HEK293 (cell line): ENCODE data around the gene SREBF1.

Source experiments
- FEZF1 ChIP-seq: fragments of 450-650 bp; formaldehyde crosslinking; IDR thresholded peaks from 2 replicates; pipeline ENCODE4 v1.5.1; 2016; ENCODE audit warnings: missing biosample characterization, missing genetic modification characterization
- HOXD13 ChIP-seq: sonication (generic); formaldehyde crosslinking; IDR thresholded peaks from 2 replicates; pipeline ENCODE4 v1.8.0; 2022; ENCODE audit warnings: missing genetic modification reagents, borderline replicate concordance
- KLF9 ChIP-seq: fragments of 450-650 bp; formaldehyde crosslinking; IDR thresholded peaks from 2 replicates; pipeline ENCODE4 v1.5.1; 2016; ENCODE audit warnings: missing biosample characterization, missing genetic modification characterization, low read depth
- MEIS1 ChIP-seq: sonication (generic); formaldehyde crosslinking; IDR thresholded peaks from 2 replicates; pipeline ENCODE4 v1.8.1; 2022; ENCODE audit warnings: missing genetic modification reagents, mild to moderate bottlenecking, borderline replicate concordance
- PRDM2 ChIP-seq: fragments of 450-650 bp; formaldehyde crosslinking; IDR thresholded peaks from 2 replicates; pipeline ENCODE4 v1.5.1; 2016; ENCODE audit warnings: missing biosample characterization, missing genetic modification characterization, borderline replicate concordance
- PRDM4 ChIP-seq: fragments of 450-650 bp; formaldehyde crosslinking; IDR thresholded peaks from 2 replicates; pipeline ENCODE4 v1.5.1; 2017; ENCODE audit warnings: missing biosample characterization, missing genetic modification characterization
- TCF7L2 ChIP-seq: IDR thresholded peaks from 2 replicates; pipeline ENCODE4 v1.6.1; 2011; ENCODE audit warnings: low read depth, mild to moderate bottlenecking, inconsistent platforms, low read length, moderate library complexity, borderline replicate concordance
- YY1 ChIP-seq: fragments of 450-650 bp; formaldehyde crosslinking; IDR thresholded peaks from 2 replicates; pipeline ENCODE4 v1.5.1; 2018; ENCODE audit warnings: missing biosample characterization, missing genetic modification characterization
- YY2 ChIP-seq: fragments of 450-650 bp; formaldehyde crosslinking; IDR thresholded peaks from 2 replicates; pipeline ENCODE4 v1.5.1; 2016; ENCODE audit warnings: missing biosample characterization, missing genetic modification characterization
- ZBTB11 ChIP-seq: fragments of 450-650 bp; formaldehyde crosslinking; conservative IDR thresholded peaks from 2 replicates; pipeline ENCODE4 v1.5.1; 2016; ENCODE audit warnings: low read depth, missing biosample characterization, missing genetic modification characterization
- ZBTB20 ChIP-seq: fragments of 450-650 bp; formaldehyde crosslinking; IDR thresholded peaks from 2 replicates; pipeline ENCODE4 v1.5.1; 2016; ENCODE audit warnings: missing biosample characterization, missing genetic modification characterization
- ZBTB21 ChIP-seq: fragments of 450-650 bp; formaldehyde crosslinking; IDR thresholded peaks from 2 replicates; pipeline ENCODE4 v1.5.1; 2017; ENCODE audit warnings: missing biosample characterization, missing genetic modification characterization
- ZEB2 ChIP-seq: fragments of 450-650 bp; formaldehyde crosslinking; IDR thresholded peaks from 2 replicates; pipeline ENCODE4 v1.5.1; 2016; ENCODE audit warnings: missing biosample characterization, missing genetic modification characterization
- ZNF155 ChIP-seq: fragments of 450-650 bp; formaldehyde crosslinking; IDR thresholded peaks from 2 replicates; pipeline ENCODE4 v1.5.1; 2016; ENCODE audit warnings: missing biosample characterization, missing genetic modification characterization
- ZNF184 ChIP-seq: fragments of 450-650 bp; IDR thresholded peaks from 2 replicates; pipeline ENCODE4 v1.5.1; 2018; ENCODE audit warnings: missing biosample characterization, mild to moderate bottlenecking, missing genetic modification characterization
- ZNF211 ChIP-seq: fragments of 450-650 bp; formaldehyde crosslinking; IDR thresholded peaks from 2 replicates; pipeline ENCODE4 v1.5.1; 2016; ENCODE audit warnings: low read depth, missing biosample characterization, missing genetic modification characterization
- ZNF37A ChIP-seq: fragments of 450-650 bp; IDR thresholded peaks from 2 replicates; pipeline ENCODE4 v1.5.1; 2018; ENCODE audit warnings: missing biosample characterization, missing genetic modification characterization
- ZNF501 ChIP-seq: fragments of 450-650 bp; formaldehyde crosslinking; IDR thresholded peaks from 2 replicates; pipeline ENCODE4 v1.5.1; 2016; ENCODE audit warnings: missing biosample characterization, missing genetic modification characterization
- ZNF513 ChIP-seq: fragments of 450-650 bp; IDR thresholded peaks from 2 replicates; pipeline ENCODE4 v1.5.1; 2018; ENCODE audit warnings: missing biosample characterization, missing genetic modification characterization
- ZNF580 ChIP-seq: fragments of 450-650 bp; formaldehyde crosslinking; IDR thresholded peaks from 2 replicates; pipeline ENCODE4 v1.5.1; 2016; ENCODE audit warnings: missing biosample characterization, missing genetic modification characterization
- ZNF626 ChIP-seq: fragments of 450-650 bp; sonication (Bioruptor Pico); formaldehyde crosslinking; IDR thresholded peaks from 2 replicates; pipeline ENCODE4 v1.5.1; 2018; ENCODE audit warnings: missing biosample characterization, missing genetic modification characterization, inconsistent platforms
- ZNF629 ChIP-seq: fragments of 450-650 bp; formaldehyde crosslinking; IDR thresholded peaks from 2 replicates; pipeline ENCODE4 v1.5.1; 2017; ENCODE audit warnings: missing biosample characterization, missing genetic modification characterization
- ZNF660 ChIP-seq: fragments of 450-650 bp; IDR thresholded peaks from 2 replicates; pipeline ENCODE4 v1.5.1; 2018; ENCODE audit warnings: missing biosample characterization, mild to moderate bottlenecking, missing genetic modification characterization
- ZNF785 ChIP-seq: fragments of 450-650 bp; formaldehyde crosslinking; IDR thresholded peaks from 2 replicates; pipeline ENCODE4 v1.5.1; 2016; ENCODE audit warnings: missing biosample characterization, missing genetic modification characterization
- ZNF791 ChIP-seq: fragments of 450-650 bp; formaldehyde crosslinking; IDR thresholded peaks from 2 replicates; pipeline ENCODE4 v1.5.1; 2016; ENCODE audit warnings: missing biosample characterization, missing genetic modification characterization
- ZSCAN16 ChIP-seq: fragments of 450-650 bp; formaldehyde crosslinking; IDR thresholded peaks from 2 replicates; pipeline ENCODE4 v1.5.1; 2016; ENCODE audit warnings: missing biosample characterization, missing genetic modification characterization

SREBF1 gene

GRCh38 chr17:17839791-17840707, 3.3 kb upstream of the SREBF1 start (continued):
- TF ChIP-seq PRDM2 (tag by site-specific recombination): no peak
- 0 out of 2 replicates have a peak, but pooled peaks have one; percentile 22 for TF ChIP-seq ZSCAN16 (tag by site-specific recombination)
- TF ChIP-seq ZNF580 (tag by site-specific recombination): peak; percentile 93
- TF ChIP-seq ZNF513 (tag by site-specific recombination): 0 out of 2 replicates have a peak, but pooled peaks have one; percentile 22
- TF ChIP-seq ZBTB20 (tag by site-specific recombination): peak; percentile 88
- 0 out of 2 replicates have a peak, but pooled peaks have one; percentile 53 for TF ChIP-seq ZNF37A
- TF ChIP-seq ZNF785 (tag by site-specific recombination): no peak
- peak; percentile 92 for TF ChIP-seq ZEB2 (tag by site-specific recombination)
- TF ChIP-seq ZNF211 (tag by site-specific recombination): no peak
- peak; percentile 82; the same call in 1 of the 2 replicates for TF ChIP-seq ZNF184
- no peak for TF ChIP-seq ZBTB21 (tag by site-specific recombination)
- no peak for TF ChIP-seq MEIS1 (CRISPR knock-in tag)
- TF ChIP-seq YY2 (tag by site-specific recombination): no peak
- peak; percentile 48; the same call in 1 of the 2 replicates for TF ChIP-seq ZBTB11 (tag by site-specific recombination)
- no peak for TF ChIP-seq ZNF626 (tag by site-specific recombination)
- TF ChIP-seq ZNF629 (tag by site-specific recombination): peak; percentile 64
- no peak for TF ChIP-seq HOXD13 (CRISPR knock-in tag)
- TF ChIP-seq ZNF155 (tag by site-specific recombination): no peak
- TF ChIP-seq FEZF1 (tag by site-specific recombination): no peak
- TF ChIP-seq ZNF660 (tag by site-specific recombination): peak; percentile 84; the same call in 1 of the 2 replicates
- no peak for TF ChIP-seq ZNF791 (tag by site-specific recombination)
- TF ChIP-seq TCF7L2: no peak
- peak; percentile 20; the same call in 1 of the 2 replicates for TF ChIP-seq KLF9 (tag by site-specific recombination)
- TF ChIP-seq PRDM4 (tag by site-specific recombination): peak; percentile 76
- no peak; the same call in 1 of the 2 replicates for TF ChIP-seq YY1
- no peak; the same call in 1 of the 2 replicates for TF ChIP-seq ZNF501
